ENCODE data around the gene TUSC2. TPM values are rescaled to one million over a fixed set of nuclear protein-coding genes. Genes with fewer than 3 reads are reported as not detected.

TUSC2 gene
- total and polyA plus RNA-seq, 2 of the 13 experiments (the other 11 are each of a cell fraction or from before 2014, with no cell fraction given): 36.7 to 39.1 TPM

GRCh38 chr3:50298836-50299637, 29.0 kb downstream of the TUSC2 start, which contains the start of the genes HYAL3 and NAA80 (continued):
- TF ChIP-seq, protein P1, sequence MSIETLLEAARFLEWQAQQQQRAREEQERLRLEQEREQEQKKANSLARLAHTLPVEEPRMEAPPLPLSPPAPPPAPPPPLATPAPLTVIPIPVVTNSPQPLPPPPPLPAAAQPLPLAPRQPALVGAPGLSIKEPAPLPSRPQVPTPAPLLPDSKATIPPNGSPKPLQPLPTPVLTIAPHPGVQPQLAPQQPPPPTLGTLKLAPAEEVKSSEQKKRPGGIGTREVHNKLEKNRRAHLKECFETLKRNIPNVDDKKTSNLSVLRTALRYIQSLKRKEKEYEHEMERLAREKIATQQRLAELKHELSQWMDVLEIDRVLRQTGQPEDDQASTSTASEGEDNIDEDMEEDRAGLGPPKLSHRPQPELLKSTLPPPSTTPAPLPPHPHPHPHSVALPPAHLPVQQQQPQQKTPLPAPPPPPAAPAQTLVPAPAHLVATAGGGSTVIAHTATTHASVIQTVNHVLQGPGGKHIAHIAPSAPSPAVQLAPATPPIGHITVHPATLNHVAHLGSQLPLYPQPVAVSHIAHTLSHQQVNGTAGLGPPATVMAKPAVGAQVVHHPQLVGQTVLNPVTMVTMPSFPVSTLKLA (IDR thresholded peaks at IDR 0.05): peak; percentile 29
- TF ChIP-seq KDM5A (IDR thresholded peaks at IDR 0.05; ENCODE audit: borderline replicate concordance, low read length): peak; percentile 61; the same call in 1 of the 2 replicates
- no peak for TF ChIP-seq CHD2 (IDR thresholded peaks at IDR 0.05; ENCODE audit: low read depth, low read length)
- TF ChIP-seq CENPX (CRISPR knock-in tag; IDR thresholded peaks at IDR 0.05): no peak
- TF ChIP-seq, protein P2, sequence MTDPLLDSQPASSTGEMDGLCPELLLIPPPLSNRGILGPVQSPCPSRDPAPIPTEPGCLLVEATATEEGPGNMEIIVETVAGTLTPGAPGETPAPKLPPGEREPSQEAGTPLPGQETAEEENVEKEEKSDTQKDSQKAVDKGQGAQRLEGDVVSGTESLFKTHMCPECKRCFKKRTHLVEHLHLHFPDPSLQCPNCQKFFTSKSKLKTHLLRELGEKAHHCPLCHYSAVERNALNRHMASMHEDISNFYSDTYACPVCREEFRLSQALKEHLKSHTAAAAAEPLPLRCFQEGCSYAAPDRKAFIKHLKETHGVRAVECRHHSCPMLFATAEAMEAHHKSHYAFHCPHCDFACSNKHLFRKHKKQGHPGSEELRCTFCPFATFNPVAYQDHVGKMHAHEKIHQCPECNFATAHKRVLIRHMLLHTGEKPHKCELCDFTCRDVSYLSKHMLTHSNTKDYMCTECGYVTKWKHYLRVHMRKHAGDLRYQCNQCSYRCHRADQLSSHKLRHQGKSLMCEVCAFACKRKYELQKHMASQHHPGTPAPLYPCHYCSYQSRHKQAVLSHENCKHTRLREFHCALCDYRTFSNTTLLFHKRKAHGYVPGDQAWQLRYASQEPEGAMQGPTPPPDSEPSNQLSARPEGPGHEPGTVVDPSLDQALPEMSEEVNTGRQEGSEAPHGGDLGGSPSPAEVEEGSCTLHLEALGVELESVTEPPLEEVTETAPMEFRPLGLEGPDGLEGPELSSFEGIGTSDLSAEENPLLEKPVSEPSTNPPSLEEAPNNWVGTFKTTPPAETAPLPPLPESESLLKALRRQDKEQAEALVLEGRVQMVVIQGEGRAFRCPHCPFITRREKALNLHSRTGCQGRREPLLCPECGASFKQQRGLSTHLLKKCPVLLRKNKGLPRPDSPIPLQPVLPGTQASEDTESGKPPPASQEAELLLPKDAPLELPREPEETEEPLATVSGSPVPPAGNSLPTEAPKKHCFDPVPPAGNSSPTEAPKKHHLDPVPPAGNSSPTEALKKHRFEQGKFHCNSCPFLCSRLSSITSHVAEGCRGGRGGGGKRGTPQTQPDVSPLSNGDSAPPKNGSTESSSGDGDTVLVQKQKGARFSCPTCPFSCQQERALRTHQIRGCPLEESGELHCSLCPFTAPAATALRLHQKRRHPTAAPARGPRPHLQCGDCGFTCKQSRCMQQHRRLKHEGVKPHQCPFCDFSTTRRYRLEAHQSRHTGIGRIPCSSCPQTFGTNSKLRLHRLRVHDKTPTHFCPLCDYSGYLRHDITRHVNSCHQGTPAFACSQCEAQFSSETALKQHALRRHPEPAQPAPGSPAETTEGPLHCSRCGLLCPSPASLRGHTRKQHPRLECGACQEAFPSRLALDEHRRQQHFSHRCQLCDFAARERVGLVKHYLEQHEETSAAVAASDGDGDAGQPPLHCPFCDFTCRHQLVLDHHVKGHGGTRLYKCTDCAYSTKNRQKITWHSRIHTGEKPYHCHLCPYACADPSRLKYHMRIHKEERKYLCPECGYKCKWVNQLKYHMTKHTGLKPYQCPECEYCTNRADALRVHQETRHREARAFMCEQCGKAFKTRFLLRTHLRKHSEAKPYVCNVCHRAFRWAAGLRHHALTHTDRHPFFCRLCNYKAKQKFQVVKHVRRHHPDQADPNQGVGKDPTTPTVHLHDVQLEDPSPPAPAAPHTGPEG (CRISPR knock-in tag; IDR thresholded peaks at IDR 0.05): peak; percentile 35; the same call in 1 of the 2 replicates
- peak; percentile 31; the same call in 1 of the 2 replicates for TF ChIP-seq BCL6 (CRISPR knock-in tag; IDR thresholded peaks at IDR 0.05)
- TF ChIP-seq DR1 (CRISPR knock-in tag; IDR thresholded peaks at IDR 0.05): no peak
- TF ChIP-seq CBX2 (IDR thresholded peaks at IDR 0.05; ENCODE audit: low read depth, low read length): no peak
- TF ChIP-seq CBX2 (CRISPR knock-in tag; IDR thresholded peaks at IDR 0.05; ENCODE audit: low read depth): no peak
- TF ChIP-seq ZMYM2 (CRISPR knock-in tag; IDR thresholded peaks at IDR 0.05): no peak
- TF ChIP-seq GATAD2A (CRISPR knock-in tag; IDR thresholded peaks at IDR 0.05): peak; percentile 31
- no peak; the same call in 1 of the 2 replicates for TF ChIP-seq TBX2 (CRISPR knock-in tag; IDR thresholded peaks at IDR 0.05; ENCODE audit: borderline replicate concordance)
- TF ChIP-seq, protein P3, sequence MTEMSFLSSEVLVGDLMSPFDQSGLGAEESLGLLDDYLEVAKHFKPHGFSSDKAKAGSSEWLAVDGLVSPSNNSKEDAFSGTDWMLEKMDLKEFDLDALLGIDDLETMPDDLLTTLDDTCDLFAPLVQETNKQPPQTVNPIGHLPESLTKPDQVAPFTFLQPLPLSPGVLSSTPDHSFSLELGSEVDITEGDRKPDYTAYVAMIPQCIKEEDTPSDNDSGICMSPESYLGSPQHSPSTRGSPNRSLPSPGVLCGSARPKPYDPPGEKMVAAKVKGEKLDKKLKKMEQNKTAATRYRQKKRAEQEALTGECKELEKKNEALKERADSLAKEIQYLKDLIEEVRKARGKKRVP (CRISPR knock-in tag; IDR thresholded peaks at IDR 0.05): no peak
- no peak; the same call in 1 of the 2 replicates for TF ChIP-seq ZNF782 (CRISPR knock-in tag; IDR thresholded peaks at IDR 0.05; ENCODE audit: borderline replicate concordance)
- no peak for TF ChIP-seq EEA1 (CRISPR knock-in tag; IDR thresholded peaks at IDR 0.05; ENCODE audit: borderline replicate concordance)
- peak; percentile 58; the same call in 1 of the 2 replicates for TF ChIP-seq PHF20 (CRISPR knock-in tag; IDR thresholded peaks at IDR 0.05)
- TF ChIP-seq RCOR2 (CRISPR knock-in tag; IDR thresholded peaks at IDR 0.05): no peak
- TF ChIP-seq AKAP8 (CRISPR knock-in tag; IDR thresholded peaks at IDR 0.05): peak; percentile 96
- no peak for TF ChIP-seq NR2C2 (CRISPR knock-in tag; IDR thresholded peaks at IDR 0.05; ENCODE audit: borderline replicate concordance)

Data from HepG2 (cell line).